Activated CD8-positive, alpha-beta memory T cell treated with anti-CD3 and anti-CD28 coated beads, Interleukin-2, amount 50 U/mL, for 4 hours (primary cell): ENCODE results near the gene SV2C.
"Not testable (repeated sequence)": the region's sequence is repeated elsewhere in the genome, so short reads cannot be mapped to it uniquely, and the experiment has no call there.

Experiments used
- DNase-seq: peaks from one replicate; pipeline ENCODE4 v3.0.0-alpha.2; 2020

SV2C gene

DNA sequence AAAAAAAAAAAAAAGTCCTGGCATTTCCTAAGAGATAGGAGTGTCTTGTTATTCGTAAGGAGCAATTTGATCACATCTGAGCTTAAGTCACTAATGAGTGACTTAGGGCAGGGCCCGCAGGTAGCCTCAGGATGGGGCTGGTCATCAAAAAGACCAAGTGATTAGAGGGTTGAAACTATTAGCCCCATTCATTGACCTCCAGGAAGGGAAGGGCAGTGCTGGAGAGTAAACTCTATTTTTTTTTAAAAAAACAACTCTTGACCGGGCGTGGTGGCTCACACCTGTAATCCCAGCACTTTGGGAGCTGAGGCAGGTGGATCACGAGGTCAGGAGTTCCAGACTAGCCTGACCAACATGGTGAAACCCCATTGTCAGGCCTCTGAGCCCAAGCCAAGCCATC lies 273.7 kb downstream of the SV2C start:
- DNase-seq, result no peak

DNA sequence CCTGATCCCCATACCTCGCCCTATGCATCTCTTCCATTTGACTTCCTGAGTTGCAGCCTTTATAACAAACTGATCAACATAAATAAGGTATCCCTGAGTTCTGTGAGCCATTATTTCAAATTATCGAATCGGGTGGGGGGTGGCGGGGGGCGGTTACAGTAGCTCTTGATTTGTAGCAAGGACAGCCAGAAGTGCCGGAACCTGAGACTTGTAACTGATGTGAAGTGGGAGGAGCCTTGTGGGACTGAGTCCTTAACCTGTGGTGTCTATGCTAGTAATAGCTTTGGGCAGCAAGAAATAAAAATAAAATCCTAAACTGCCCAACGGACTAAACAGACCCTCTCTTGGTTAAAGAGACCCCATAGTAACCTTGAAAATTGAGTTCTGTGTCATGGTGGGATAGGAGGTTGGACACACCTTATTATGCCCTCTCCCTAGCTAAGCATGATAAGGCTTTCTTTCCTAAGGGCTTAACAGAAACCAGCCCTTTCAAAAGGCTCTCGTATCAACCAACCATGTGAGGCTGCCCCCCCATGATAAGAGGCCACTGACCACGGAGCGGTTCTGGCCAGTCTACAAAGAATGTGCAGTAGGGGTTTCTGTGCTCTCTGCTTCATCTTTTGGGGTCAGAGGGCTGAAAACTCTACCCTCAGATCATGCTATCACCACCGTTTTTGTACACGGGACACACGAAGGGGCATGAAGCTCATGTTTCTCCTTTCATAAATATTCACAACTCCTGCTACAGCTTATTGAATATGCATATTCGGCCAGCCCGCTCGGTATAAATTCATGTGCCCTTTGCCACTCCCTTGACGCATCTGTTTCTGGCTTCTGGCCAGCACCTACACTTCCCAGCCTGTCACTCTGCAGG lies 280.4 kb downstream of the SV2C start:
- no peak for DNase-seq

DNA sequence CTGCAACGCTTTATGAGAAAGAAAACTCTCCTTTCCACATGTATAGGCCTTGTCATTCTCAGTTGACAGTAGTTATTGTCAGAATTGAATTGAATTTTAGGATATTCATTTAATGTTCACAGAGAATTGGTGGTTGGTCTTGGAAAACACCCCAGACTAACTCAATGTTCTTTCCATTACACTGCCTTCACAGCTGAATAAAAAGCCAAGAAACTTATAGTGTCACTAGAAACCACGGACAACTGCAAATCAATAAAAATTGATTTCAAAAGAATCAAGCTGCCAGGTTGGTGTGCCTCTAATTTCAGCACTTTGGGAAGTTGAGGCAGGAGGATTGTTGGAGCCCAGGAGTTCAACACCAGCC lies 281.0 kb downstream of the SV2C start:
- DNase-seq, result no peak

DNA sequence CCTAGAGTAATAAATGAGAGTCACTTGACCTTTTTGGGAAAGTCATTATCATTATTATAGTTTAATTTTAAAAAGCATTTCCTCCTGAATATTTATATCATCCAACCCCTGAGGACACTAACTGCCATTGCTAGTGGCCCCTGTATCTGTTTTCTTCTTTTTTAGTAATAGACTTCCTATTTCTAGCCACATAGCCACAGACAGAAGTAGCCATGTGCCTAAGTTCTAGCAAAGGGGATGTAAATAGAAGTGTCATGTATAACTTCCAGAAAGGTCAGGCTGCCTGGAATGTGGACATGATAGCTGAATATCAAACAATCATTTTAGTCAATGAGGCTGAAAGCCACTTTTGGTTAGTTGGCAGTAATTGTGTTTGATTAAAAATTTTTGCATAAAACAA lies 282.4 kb downstream of the SV2C start:
- DNase-seq, result no peak

DNA sequence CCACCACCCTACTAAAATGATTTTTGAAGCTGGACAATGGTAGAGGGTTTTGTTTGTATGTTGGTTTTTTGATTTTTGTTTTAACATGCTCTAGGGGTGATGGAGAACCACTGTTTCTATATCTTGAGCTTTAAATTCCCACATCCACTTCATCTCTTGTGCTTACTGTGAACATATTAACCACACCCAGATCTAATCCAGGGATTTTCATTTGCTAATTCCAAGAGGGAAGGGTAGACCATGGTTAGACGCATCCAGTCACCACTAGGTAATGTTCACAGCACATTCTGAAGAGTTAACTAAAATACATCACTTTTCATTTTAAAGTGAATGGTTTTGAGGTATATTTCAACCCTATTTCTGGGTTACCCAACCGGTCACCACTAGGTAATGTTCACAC lies 283.4 kb downstream of the SV2C start:
- no peak for DNase-seq

DNA sequence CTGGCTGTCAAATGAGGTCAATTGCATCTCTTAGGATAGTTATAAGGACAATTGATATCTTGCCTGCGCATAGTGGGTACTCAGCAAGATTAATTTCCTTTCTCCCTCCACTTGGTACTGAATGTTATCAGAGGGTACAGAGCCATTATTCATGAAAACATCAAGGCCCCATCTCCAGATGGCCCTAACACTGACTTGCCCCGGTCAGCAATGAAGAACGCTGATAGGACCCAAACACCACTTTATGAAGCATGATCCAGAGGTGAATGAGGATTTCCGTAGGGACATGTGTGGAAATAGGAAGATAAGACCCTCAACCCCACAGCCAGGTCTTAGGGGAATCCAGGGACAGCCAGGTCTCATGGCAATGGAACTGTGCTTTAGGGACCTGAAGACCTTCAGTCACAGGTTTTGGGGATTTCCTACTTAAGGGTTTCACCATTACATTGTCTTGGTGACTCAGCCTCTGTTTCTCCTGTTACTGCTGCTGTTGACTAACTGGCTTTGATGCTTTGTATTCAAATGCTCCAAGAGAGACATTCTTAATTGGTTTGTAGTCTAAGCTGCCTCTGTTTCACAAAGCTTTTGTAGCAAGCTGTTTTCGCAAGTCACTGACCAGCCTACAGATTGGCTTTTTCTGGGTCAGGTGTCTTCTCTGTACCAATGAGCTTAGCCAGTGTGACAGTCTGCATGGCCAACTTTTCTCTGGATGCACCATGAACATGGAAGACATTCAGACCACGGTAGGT lies 284.6 kb downstream of the SV2C start:
- DNase-seq, result no peak

DNA sequence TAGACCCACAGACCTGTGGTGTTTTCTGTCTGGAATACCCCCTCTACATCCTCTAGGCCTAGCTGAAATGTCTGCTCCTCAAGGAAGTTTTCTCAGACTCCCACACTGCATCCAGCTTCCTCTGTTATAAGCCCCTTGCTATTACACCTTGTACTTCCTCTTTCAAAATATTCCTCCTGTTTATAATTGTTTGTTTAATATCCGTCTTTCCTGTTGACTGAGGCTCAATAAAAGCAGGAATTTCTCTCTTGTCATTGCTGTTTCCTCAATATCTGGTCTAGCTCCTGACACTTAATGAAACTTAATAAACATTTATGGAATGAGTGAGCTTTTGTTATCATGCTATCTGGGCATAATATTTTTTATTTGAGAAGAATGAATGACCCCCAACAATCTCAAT lies 285.8 kb downstream of the SV2C start:
- DNase-seq, result no peak

DNA sequence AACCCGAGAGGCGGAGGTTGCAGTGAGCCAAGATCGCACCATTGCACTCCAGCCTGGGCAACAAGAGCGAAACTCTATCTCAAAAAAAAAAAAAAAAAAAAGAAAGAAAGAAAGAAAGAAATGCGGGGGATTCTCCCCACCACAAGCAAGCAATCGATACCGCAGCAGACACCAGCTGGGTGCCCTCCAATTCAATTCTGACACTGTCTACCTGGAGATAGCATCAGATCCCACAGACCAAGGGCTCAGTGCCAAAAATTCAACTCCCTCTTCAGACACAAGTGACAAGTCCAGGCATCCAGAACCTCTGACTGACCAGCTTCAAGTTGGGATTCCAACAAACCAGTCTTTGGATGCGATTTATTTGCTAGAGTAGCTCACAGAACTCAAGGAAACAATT lies 286.5 kb downstream of the SV2C start:
- not testable (repeated sequence) for DNase-seq

DNA sequence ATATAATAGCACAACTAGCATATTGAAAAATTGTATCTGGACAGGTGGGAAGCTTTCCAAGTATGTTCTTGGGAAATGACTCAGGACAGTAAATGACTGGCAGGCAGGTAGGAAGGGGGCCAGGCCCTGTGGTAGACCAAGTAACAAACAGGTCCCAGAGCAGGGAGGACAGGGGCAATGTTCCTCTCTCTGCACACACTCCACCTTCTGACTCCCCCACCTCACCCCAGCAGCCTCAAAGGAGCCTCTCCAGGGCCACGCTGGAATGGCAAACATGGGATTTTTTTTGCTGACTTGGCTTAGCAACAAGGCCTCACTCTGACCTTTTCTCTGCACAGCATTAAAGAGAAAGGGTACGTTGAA lies 288.8 kb downstream of the SV2C start:
- no peak for DNase-seq

DNA sequence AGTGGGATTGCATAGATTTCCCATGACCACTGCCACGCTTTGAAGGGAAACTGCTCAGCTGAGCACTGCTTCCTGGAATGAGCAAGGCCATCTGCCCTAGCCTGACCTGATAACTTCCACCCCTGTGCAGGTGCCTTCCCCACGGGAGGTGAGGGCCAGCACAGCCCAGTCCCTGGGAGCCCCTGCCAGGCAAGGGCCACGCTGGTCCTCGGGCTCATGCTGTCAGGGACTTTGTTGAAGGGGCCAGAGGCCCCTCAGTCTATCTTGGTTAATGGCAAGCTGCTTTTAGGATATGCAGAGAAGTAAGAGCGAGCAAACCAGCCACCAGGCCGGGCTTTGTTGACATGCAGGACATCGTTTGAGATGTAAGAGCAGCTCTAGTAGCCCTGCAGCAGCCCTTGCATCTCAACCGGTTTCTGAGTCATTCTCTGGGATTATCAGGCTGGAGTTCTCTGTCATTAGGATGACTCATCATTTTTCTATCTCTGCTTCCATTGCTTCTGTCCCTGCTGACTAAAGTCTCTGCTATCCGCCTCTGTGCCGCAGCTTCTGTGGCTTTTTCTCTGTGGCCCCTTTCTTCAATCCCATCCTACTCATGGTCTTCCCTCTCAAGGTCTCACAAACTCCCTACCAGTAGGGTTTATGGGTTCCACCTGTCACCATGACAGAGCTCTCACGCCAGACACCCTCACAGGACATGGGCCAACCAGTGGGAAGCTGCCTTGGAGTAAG lies 289.3 kb downstream of the SV2C start:
- DNase-seq, result no peak

DNA sequence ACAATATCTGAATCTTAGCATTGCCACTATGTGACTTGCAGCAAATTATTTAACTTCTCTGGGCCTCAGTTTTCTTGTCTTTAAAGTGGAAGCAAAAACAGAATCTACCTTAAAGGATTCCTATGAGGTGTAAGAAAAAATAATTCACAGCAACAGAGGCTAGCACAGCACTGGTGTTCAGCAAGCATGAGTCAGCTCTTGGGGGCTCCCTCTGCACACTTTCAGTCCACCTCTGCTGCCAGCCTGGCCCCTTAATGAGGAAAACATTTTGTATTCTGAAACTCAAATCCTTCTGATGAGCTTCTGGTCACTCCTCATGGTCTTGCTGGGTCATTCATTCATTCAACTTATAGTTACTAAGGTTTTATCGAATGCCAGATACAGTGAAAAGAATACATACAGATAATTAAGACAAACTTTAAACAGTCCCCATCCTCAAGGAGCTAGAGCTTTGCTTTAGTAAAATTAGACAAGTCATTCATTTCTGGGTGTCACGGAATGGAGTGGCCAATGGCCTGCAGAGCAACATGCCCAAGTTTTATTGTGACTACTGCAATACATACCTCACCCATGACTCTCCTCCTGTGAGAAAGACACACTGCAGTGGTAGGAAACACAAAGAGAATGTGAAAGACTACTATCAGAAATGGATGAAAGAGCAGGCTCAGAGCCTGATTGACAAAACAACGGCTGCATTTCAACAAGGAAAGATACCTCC lies 293.1 kb downstream of the SV2C start:
- DNase-seq, result no peak

DNA sequence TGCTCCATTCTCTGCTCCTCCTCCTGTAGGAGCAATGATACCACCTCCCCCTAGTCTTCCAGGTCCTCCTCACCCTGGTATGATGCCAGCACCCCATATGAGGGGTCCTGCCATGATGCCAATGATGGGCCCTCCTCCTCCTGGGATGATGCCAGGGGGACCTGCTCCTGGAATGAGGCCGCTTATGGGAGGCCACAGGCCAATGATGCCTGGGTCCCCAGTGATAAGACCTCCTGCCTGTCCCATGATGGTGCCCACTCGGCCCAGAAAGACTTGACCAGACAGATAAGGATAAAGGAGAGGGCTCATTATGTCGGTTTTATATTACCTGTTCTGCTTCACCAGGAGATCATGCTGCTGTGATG lies 293.7 kb downstream of the SV2C start:
- no peak for DNase-seq

DNA sequence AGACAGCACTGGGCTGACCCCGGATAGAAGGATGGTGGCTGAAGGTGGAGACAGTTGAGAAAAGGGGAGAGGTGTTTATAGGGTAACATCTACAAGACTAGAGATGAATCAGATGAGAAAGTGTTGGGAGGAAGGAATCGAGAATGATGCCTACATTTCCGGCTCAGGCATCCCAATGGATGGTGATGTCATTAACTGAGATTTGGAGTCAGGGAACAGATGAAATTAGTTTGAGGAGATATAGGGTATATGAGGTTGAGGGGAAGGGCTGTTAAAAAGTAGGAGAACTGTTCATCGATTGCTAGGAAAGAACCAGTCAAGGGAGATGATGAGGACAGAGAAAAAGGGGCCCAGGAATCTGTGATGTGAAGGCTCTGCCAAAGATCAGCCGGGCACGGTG lies 295.2 kb downstream of the SV2C start:
- DNase-seq, result no peak

DNA sequence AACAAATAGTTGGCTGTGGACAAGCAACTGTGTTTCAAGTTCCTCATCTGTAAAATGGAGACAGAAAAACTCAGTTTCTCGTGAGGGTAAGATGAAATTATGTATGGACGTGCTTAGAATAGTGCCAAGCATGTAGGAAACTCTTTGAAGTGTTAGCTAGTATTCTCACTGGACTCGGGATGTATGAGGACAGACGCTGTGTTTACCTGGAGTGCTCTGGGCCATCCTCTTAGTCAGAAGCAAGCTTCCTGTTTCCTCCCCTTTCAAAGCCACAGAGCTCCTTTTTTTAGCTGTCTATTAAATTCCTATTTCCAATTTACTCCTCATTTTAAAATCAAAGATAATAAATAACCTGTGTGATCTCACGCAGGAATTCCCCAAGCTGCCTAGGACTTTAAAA lies 296.1 kb downstream of the SV2C start:
- no peak for DNase-seq

DNA sequence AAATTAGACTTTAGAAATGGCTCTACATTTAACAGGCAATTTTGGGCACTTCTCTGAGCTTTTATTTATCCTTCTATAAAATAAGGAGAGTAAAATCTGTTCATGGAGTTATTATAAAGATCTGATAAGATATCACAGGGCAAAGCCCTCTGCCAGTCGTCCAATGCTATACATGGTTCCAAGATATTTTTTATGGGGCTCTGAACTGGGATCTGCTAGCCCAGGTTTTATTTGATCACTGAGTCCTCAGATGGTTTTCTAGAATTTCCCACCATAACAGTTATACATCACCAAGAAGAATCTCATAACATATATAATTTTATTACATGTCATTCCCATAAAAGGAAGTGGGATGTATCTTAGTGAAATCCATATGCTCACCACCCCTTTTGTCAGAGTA lies 296.7 kb downstream of the SV2C start:
- DNase-seq, result no peak

DNA sequence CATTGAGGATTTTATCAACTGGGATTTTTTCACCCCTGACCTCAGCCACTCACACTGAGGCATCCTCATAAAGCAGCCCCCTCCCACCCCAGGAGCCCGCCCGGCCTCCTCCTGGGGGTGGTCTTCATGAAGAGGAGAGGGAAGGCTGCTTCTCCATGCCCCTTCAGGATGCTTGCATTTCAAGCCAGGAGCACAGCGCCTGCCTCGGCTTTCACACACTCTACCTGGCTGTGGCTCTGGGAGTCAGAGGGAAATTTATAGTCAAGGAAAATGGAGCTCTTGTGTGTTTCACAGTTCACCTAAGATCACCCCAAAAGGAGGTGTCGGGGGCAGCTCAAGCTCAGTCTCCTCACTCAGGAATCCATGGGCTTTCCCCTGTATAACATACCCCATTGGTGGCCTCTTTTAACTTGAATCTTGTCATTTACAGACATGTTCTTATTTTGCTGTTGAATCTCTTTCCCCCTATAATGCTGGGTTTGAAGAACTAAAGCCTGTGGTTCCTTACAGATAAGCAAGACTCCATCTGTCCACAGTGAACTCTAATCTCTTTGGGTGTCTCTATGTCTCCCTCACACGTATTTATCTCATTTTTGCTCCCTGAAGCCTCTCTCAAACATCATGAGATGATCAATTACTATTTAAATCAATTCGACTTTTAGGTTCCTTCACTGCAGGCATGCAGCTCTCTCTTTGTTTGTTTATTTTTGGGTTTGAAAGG lies 297.3 kb downstream of the SV2C start:
- DNase-seq, result no peak

DNA sequence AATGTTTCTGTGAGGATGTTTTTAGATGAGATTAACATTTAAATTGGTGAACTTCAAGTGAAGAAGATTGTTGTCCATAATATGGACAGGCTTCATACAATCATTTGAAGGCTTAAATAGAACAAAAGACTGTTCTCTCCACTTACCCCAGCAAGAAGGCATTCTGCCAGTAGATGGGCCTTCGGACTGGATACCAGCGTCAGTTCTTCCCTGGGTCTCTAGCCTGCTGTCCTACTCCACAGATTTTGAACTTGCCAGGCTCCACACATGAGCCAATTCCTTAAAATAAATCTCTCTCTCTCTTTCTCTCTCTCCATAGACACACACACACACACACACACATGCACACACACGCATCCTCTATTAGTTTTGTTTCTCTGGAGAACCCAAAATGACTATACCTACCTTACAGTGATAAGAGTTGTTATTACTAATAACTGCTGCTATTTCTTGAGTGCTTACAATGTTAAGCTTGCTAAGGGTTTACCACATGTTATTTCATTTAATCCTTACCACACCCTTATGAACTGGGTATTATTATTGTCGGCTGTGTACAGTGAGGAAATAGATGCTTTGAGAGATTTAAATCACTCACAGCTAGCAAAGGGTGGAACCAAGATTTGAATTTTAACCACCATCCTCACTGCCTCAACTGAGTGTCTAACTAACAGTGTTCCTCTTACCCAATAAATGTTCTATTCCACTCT lies 300.1 kb downstream of the SV2C start:
- DNase-seq, result no peak

DNA sequence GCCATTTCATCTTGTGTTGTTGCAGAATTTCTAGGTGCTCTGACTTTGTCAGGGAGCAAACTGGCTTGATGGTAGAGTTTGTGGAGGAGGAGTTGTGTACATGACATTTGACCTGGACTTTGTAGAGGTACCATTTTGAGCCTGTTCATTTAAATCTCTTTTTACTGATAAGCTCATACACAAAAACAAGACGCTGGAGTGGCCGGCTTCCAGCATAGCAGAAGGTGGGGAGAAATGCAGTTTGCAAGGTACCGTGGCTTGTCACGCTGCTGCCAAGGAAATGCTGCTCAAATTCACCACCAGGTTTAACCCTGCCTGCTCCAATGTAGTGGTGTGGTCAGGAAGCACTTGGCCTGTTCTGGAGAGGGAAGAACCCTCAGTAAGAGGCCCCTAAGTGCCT lies 301.0 kb downstream of the SV2C start:
- no peak for DNase-seq

DNA sequence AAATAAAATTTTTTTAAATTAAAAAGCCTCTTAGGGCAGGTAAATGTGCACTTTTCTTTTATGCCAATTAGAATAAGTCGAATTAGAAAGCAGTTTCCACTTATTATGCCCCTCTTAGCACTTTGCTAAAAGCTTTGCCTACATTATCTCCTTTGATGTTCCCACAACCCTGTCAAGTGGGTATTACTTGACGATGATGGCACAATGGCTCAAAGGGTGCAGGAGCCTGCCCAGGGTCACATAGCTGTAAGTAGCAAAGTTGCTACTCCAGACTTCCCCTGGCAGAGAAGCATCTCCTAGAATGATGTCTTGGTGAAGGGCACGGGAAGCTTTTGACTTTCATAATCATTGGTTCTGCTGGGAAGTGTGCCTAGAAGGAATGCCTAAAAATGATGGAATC lies 301.5 kb downstream of the SV2C start:
- DNase-seq, result no peak

DNA sequence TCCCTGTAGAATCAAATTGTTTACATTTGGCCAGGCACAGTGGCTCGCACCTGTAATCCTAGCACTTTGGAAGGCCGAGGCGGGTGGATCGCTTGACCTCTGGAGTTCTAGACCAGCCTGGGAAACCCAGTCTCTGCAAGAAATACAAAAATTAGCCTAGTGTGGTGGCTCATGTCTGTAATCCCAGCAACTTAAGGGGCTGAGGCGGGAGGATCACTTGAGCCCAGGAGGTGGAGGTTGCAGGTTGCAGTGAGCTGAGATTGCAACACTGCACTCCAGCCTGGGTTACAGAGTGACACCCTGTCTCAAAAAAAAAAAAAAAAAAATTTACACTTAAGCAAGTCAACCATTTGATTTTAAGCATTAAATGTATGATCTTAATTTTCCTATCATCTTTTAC lies 302.4 kb downstream of the SV2C start:
- no peak for DNase-seq

DNA sequence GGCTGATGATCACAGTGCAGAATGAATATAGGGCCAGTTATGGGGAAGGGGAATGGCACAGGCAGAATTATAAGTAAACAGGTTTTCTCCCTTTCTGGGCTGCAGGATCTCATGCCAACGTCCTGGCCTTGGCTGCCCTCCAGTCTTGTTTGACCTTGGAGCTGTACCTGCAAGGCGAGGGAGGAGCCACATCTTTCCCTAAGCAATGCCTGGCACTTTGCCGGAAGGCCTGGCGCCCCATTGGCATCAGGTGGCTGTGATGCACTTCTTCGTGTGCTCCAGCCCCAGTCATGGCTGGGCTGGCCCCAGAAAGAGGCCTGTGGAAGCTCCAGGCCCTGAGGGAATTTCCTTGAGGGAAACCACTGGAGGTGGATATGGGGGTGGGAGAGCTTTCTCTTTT lies 303.2 kb downstream of the SV2C start:
- DNase-seq, result no peak

DNA sequence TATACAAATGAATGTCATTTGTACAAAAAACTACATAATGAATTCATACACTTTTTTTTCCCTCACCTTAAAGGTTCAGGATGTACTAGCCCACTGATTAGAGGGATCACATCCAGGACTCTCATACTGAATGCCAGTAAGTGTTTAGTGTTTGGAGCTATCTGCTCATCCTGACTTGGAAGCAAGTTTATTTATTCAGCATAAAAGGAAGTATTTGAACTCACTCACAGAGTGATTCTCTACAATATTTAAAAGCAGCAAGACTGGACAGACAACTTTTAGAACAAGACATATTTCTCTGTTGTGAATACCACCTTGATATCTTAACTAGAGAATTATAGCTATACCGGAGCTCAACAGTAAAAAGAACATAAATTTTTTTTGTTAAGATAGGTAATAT lies 305.1 kb downstream of the SV2C start:
- no peak for DNase-seq
